PFSK-1 (cell line): Measurements from ENCODE around the gene RSPH1.

Source experiments
- FOXP2 ChIP-seq: optimal IDR thresholded peaks from 2 replicates; pipeline ENCODE3; 2011; ENCODE audit warnings: borderline replicate concordance, control low read depth, inconsistent platforms; ENCODE audit not compliant: insufficient read depth; ENCODE audit errors: extremely low read length, extremely low read depth
- POLR2AphosphoS5 ChIP-seq: IDR thresholded peaks from 2 replicates; pipeline ENCODE4 v1.6.1; 2012; ENCODE audit warnings: low read depth, mild to moderate bottlenecking, control low read depth, low read length, moderate library complexity
- SIN3A ChIP-seq: IDR thresholded peaks from 2 replicates; pipeline ENCODE4 v1.6.1; 2012; ENCODE audit warnings: mild to moderate bottlenecking, low read length, moderate library complexity, borderline replicate concordance; ENCODE audit not compliant: insufficient read depth
- TAF1 ChIP-seq: IDR thresholded peaks from 2 replicates; pipeline ENCODE4 v1.6.1; 2012; ENCODE audit warnings: low read length, control low read depth, borderline replicate concordance; ENCODE audit not compliant: insufficient read depth
- TF ChIP-seq, protein P1 (sequence below), 2 experiments: IDR thresholded peaks; 2 replicates each; pipeline versions ENCODE4 v1.6.1 to v1.8.0; 2011 to 2012; ENCODE audit warnings: low read depth in 2 of 2, low read length in 2 of 2, control low read depth in 1 of 2, inconsistent platforms in 1 of 2, mild to moderate bottlenecking in 1 of 2, moderate library complexity in 1 of 2; ENCODE audit not compliant: insufficient read depth in 1 of 2

Gene RSPH1

DNA sequence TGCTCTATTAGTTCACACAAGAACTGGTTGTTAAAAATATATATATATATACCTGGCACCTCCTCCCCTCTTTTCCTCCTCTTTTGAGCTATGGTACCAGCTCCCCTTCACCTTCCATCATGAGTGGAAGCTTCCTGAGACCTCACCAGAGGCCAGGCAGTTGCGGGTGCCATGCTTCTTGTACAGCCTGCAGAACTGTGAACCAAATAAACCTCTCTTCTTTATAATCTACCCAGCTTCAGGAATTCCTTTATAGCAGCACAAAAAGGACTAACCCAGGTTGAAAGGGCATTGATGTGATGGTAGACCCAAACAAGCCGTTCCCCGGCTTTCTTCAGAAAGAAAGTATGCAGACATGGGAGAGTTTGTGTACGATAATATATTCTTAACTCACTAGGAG, 14.9 kb downstream of the RSPH1 start:
- no peak for TF ChIP-seq POLR2AphosphoS5
- TF ChIP-seq TAF1, result no peak
- TF ChIP-seq FOXP2, result no peak
- TF ChIP-seq, protein P1, sequence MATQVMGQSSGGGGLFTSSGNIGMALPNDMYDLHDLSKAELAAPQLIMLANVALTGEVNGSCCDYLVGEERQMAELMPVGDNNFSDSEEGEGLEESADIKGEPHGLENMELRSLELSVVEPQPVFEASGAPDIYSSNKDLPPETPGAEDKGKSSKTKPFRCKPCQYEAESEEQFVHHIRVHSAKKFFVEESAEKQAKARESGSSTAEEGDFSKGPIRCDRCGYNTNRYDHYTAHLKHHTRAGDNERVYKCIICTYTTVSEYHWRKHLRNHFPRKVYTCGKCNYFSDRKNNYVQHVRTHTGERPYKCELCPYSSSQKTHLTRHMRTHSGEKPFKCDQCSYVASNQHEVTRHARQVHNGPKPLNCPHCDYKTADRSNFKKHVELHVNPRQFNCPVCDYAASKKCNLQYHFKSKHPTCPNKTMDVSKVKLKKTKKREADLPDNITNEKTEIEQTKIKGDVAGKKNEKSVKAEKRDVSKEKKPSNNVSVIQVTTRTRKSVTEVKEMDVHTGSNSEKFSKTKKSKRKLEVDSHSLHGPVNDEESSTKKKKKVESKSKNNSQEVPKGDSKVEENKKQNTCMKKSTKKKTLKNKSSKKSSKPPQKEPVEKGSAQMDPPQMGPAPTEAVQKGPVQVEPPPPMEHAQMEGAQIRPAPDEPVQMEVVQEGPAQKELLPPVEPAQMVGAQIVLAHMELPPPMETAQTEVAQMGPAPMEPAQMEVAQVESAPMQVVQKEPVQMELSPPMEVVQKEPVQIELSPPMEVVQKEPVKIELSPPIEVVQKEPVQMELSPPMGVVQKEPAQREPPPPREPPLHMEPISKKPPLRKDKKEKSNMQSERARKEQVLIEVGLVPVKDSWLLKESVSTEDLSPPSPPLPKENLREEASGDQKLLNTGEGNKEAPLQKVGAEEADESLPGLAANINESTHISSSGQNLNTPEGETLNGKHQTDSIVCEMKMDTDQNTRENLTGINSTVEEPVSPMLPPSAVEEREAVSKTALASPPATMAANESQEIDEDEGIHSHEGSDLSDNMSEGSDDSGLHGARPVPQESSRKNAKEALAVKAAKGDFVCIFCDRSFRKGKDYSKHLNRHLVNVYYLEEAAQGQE (IDR thresholded peaks at IDR 0.05; ENCODE audit: insufficient read depth in 1 of 2, low read depth in 2 of 2, low read length in 2 of 2), result no peak
- no peak for TF ChIP-seq SIN3A

DNA sequence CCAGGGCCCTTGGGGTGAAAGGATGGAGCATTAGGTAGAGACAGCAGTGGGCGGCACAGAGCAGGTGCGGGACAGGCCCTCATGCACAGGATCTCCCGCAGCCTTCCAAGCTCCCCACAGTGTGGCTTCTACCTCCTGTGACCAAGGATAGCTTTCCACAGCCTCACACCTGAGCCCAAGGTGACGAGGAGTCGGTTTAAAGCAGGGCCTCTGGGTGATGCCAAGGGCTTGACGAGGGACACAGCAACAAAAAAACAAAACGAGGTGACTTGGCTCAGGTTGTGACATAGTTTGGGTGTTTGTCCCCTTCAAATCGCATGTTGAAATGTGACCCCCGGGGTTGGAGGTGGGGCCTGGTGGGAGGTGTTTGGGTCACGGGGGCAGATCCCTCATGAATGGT, 15.3 kb downstream of the RSPH1 start:
- TF ChIP-seq POLR2AphosphoS5 (no peak), TAF1 (no peak), SIN3A (no peak), FOXP2 (no peak)
- TF ChIP-seq, protein P1 (IDR thresholded peaks at IDR 0.05; ENCODE audit: insufficient read depth in 1 of 2, low read depth in 2 of 2, low read length in 2 of 2), result no peak

DNA sequence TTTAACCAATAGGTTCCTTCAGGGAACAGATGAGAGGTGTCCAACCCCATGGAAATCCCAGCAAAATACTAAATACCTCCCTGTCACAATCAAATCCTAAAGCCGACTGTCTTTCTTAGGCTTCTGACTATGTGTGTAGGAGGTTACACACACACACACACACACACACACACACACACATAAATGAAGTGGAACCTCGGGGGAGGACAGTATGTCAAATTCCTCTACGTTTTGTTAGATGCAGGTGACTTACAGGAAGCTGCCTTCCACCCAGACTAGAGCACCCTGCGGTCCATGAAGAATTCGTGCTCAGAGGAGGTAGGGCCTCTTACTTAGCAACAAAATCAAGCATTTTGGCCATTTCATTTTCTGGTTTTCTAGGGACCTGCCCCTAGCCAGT, 16.4 kb downstream of the RSPH1 start:
- TF ChIP-seq POLR2AphosphoS5, result no peak
- no peak for TF ChIP-seq SIN3A
- no peak for TF ChIP-seq FOXP2
- TF ChIP-seq, protein P1 (IDR thresholded peaks at IDR 0.05; ENCODE audit: insufficient read depth in 1 of 2, low read depth in 2 of 2, low read length in 2 of 2), result no peak
- TF ChIP-seq TAF1, result no peak

DNA sequence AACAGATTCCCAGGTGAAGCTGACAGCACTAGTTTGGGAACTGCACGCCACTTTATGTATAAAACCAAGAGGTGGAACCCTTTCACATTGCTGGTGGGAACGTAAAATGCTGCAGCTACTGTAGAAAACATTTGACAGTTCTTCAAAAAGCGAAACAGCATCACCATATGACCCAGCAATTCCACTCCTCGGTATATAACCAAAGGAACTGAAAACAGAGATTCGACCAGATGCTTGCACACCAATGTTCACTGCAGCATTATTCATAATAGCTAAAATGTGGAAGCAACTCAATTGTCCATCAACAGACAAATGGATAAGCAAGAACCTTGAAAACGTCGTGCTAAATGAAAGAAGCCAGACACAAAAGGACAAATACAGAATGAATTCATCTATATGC, 17.5 kb downstream of the RSPH1 start:
- no peak for TF ChIP-seq POLR2AphosphoS5
- TF ChIP-seq, protein P1 (IDR thresholded peaks at IDR 0.05; ENCODE audit: insufficient read depth in 1 of 2, low read depth in 2 of 2, low read length in 2 of 2), result no peak
- TF ChIP-seq TAF1, result no peak
- TF ChIP-seq FOXP2, result no peak
- no peak for TF ChIP-seq SIN3A

DNA sequence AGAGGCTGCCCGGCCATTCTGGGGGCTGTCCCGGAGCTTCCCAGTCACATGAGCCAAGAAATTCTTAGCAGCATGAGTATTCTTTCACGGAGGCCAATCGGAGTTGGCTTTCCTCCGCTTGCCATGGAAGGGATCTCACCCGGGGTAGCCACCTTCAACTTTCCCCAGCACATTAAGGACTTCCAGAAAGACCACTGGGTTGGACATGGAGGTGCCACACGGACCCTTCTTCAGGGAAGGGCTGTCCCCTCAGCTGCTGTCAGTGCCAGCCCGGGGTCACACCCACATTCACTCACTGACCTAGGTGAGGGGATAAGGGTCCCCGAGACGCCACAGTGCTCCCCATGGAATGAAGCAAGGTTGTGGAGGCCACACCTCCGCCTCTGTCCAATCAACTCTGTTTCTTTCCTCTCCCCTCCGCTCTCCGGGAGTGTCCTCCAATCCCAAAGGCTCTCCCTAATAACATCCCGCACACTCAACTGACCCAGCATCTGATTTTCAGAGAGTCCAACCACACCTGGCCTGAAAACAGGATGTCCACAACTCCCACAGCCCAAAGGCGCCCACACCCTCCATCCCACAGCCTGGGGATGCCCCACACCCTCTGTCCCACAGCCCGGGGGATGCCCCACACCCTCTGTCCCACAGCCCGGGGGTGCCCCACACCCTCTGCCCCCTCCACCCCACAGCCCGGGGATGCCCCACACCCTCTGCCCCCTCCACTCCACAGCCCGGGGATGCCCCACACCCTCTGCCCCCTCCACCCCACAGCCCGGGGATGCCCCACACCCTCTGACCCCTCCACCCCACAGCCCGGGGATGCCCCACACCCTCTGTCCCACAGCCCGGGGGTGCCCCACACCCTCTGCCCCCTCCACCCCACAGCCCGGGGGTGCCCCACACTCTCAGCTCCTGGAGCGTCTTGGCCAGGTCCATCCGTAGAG, 19.4 kb downstream of the RSPH1 start:
- TF ChIP-seq, protein P1 (IDR thresholded peaks at IDR 0.05; ENCODE audit: insufficient read depth in 1 of 2, low read depth in 2 of 2, low read length in 2 of 2), result no peak
- TF ChIP-seq TAF1 (no peak), SIN3A (no peak), POLR2AphosphoS5 (no peak), FOXP2 (no peak)
